Uterus (tissue), 2 donors: ENCODE measurements around the gene NDN.

Source experiments
- CTCF ChIP-seq, 4 experiments: fragments of 200-600 bp in 2 of 4; fragments of 450-650 bp in 2 of 4; sonication (generic) in 2 of 4; IDR thresholded peaks; one replicate each; pipeline ENCODE4 v1.5.1; 2016 to 2019; ENCODE audit warnings: antibody characterized with exemption in 4 of 4, mild to moderate bottlenecking in 2 of 4, moderate library complexity in 1 of 4
- POLR2A ChIP-seq, 2 donors: fragments of 450-650 bp; IDR thresholded peaks; one replicate each; pipeline ENCODE4 v1.6.1; 2016; ENCODE audit warnings: antibody characterized with exemption in 2 of 2, mild to moderate bottlenecking in 1 of 2, moderate library complexity in 1 of 2

GRCh38 chr15:23690450-23690852, 3.3 kb upstream of the NDN start:
- TF ChIP-seq POLR2A (IDR thresholded peaks at IDR 0.05) (no peak), CTCF (IDR thresholded peaks at IDR 0.05) (no peak)
